ENCODE results near the gene RPS25.

- TF ChIP-seq EZH2 (IDR thresholded peaks at IDR 0.05) (no peak), CTCF (IDR thresholded peaks at IDR 0.05) (peak; percentile 47)
These were observed 38.7 kb downstream of the RPS25 start for GRCh38 chr11:118979434-118979833.

Measured in neural progenitor cell (in vitro differentiated cells).